OCI-LY7 (cell line): ENCODE measurements around the gene TMEM170B. TPM values are rescaled to one million over a fixed set of nuclear protein-coding genes. Genes with fewer than 3 reads are reported as not detected.

Experiments
- BruUV-seq: library from RNA; stranded (reverse); fragments of 400-500 nt; replicated peaks from 2 replicates; lab custom pipeline; 2021; lab: Mats Ljungman, UMichigan
- CTCF ChIA-PET: fragments of 300-600 bp; sonication (Branson Sonifier 250); formaldehyde crosslinking; loops from one replicate; lab custom pipeline; 2022; ENCODE audit warnings: antibody characterized with exemption; ENCODE audit not compliant: unreplicated experiment; lab: Charles Lee
- POLR2A ChIA-PET: fragments of 300-600 bp; sonication (Branson Sonifier 250); formaldehyde crosslinking; loops from one replicate; lab custom pipeline; 2022; ENCODE audit warnings: antibody characterized with exemption; lab: Charles Lee
- DNase-seq: peaks from one replicate; pipeline ENCODE4 v3.0.0-alpha.2; 2015; ENCODE audit warnings: low spot score
- H2AFZ ChIP-seq: fragments of 200-600 bp; sonication (generic), shearing (Covaris generic); 2 replicates; pipeline ENCODE4 v1.6.1; 2014; ENCODE audit warnings: mild to moderate bottlenecking, antibody characterized with exemption, low read length, moderate library complexity
- H3K27ac ChIP-seq: fragments of 200-600 bp; sonication (generic); 2 replicates; pipeline ENCODE4 v1.5.1; 2014; ENCODE audit warnings: mixed run types, low read depth, mild to moderate bottlenecking, moderate library complexity, low read length, inconsistent platforms; ENCODE audit not compliant: poor library complexity, severe bottlenecking
- H3K36me3 ChIP-seq: fragments of 200-600 bp; sonication (generic); 2 replicates; pipeline ENCODE4 v1.6.1; 2014; ENCODE audit warnings: mild to moderate bottlenecking, antibody characterized with exemption, low read length, moderate library complexity, mixed read lengths; ENCODE audit not compliant: insufficient read depth
- H3K4me1 ChIP-seq: fragments of 200-600 bp; sonication (generic); 2 replicates; pipeline ENCODE4 v1.5.1; 2014; ENCODE audit warnings: mild to moderate bottlenecking, low read length; ENCODE audit not compliant: insufficient read depth, poor library complexity, severe bottlenecking
- H3K4me2 ChIP-seq: fragments of 200-600 bp; sonication (generic); 2 replicates; pipeline ENCODE4 v1.6.1; 2014; ENCODE audit warnings: mild to moderate bottlenecking, low read length
- H3K4me3 ChIP-seq: fragments of 200-600 bp; sonication (generic); 2 replicates; pipeline ENCODE4 v1.5.1; 2014; ENCODE audit warnings: mild to moderate bottlenecking, low read depth, low read length; ENCODE audit not compliant: poor library complexity, severe bottlenecking
- H3K79me2 ChIP-seq: fragments of 200-600 bp; sonication (generic); 2 replicates; pipeline ENCODE4 v1.6.1; 2016; ENCODE audit warnings: low read depth, mild to moderate bottlenecking, low read length, moderate library complexity, mixed read lengths; ENCODE audit not compliant: insufficient read depth
- H3K9me2 ChIP-seq: fragments of 200-600 bp; sonication (generic); 2 replicates; pipeline ENCODE4 v1.6.1; 2016; ENCODE audit warnings: mild to moderate bottlenecking, low read length, mixed read lengths; ENCODE audit not compliant: insufficient read depth
- H3K9me3 ChIP-seq: fragments of 200-600 bp; sonication (generic); 2 replicates; pipeline ENCODE4 v1.6.1; 2014; ENCODE audit warnings: mild to moderate bottlenecking, mixed run types, low read length, mixed read lengths
- H4K20me1 ChIP-seq: fragments of 200-600 bp; sonication (generic); 2 replicates; pipeline ENCODE4 v1.6.1; 2014; ENCODE audit warnings: mild to moderate bottlenecking, antibody characterized with exemption, low read length, moderate library complexity, mixed read lengths; ENCODE audit not compliant: insufficient read depth
- EZH2phosphoT487 ChIP-seq: fragments of 200-600 bp; sonication (generic); IDR thresholded peaks from 2 replicates; pipeline ENCODE4 v1.6.1; 2018; ENCODE audit warnings: low read depth, borderline replicate concordance, mild to moderate bottlenecking, mixed run types, antibody characterized with exemption, low read length, moderate library complexity, mixed read lengths
- intact Hi-C: fragments of 100-400 bp; cut with micrococcal nuclease; formaldehyde crosslinking; loops from one replicate; pipeline ENCODE4 v1.10.0; 2022; ENCODE audit not compliant: unreplicated experiment
- total RNA-seq, 2 experiments: library from RNA; depleted of rRNA in 1 of 2; stranded (reverse); fragments of >200 nt in 1 of 2; shearing (Covaris generic) in 1 of 2; gene quantifications; 2 replicates each; pipeline ENCODE4 v1.2.3, GENCODE V29; 2014 to 2022
- TF ChIP-seq, protein P1 (sequence below): fragments of 200-600 bp; sonication (generic); conservative IDR thresholded peaks from 2 replicates; pipeline ENCODE4 v1.5.1; 2014; ENCODE audit warnings: mild to moderate bottlenecking, antibody characterized with exemption, low read length, moderate library complexity, mixed read lengths

Gene TMEM170B
- total RNA-seq, 2 experiments from 2014 or later, result 4.1 to 5.6 TPM

DNA sequence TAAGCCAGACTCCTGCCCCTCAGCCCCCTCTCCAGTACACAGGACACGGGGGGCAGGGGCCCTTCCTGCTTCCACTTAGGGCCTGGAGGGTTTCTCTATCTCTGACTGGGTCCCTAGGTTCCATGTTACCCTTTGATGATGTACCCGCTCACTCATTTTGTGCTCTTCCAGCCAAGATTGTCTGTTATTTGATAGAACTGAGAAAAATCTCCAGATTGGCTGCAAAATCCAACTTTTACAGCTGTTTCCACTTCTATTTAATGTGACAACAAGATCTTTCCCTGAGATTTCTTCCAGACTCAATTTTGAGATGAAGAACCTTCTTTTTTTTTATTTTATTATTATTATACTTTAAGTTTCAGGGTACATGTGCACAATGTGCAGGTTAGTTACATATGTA lies 85.7 kb downstream of the TMEM170B start:
- no peaks in the 10 kb centered on the region for H3K4me1 ChIP-seq
- H3K4me3 ChIP-seq, result no peak overlapping the region
- no peaks in the 10 kb centered on the region for H4K20me1 ChIP-seq
- intact Hi-C loops, result no loop called here
- no peaks in the 10 kb centered on the region for H3K9me2 ChIP-seq
- H3K36me3 ChIP-seq, result no peaks in the 10 kb centered on the region
- no peak overlapping the region for H3K4me2 ChIP-seq
- no peaks in the 10 kb centered on the region for H3K9me3 ChIP-seq
- no peak for DNase-seq
- ChIA-PET CTCF (no interaction called here), POLR2A (no interaction called here)
- TF ChIP-seq, protein P1, sequence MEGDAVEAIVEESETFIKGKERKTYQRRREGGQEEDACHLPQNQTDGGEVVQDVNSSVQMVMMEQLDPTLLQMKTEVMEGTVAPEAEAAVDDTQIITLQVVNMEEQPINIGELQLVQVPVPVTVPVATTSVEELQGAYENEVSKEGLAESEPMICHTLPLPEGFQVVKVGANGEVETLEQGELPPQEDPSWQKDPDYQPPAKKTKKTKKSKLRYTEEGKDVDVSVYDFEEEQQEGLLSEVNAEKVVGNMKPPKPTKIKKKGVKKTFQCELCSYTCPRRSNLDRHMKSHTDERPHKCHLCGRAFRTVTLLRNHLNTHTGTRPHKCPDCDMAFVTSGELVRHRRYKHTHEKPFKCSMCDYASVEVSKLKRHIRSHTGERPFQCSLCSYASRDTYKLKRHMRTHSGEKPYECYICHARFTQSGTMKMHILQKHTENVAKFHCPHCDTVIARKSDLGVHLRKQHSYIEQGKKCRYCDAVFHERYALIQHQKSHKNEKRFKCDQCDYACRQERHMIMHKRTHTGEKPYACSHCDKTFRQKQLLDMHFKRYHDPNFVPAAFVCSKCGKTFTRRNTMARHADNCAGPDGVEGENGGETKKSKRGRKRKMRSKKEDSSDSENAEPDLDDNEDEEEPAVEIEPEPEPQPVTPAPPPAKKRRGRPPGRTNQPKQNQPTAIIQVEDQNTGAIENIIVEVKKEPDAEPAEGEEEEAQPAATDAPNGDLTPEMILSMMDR, result no peak
- TF ChIP-seq EZH2phosphoT487, result no peak
- H3K79me2 ChIP-seq, result no peaks in the 10 kb centered on the region
- BruUV-seq, result no TSS peak
- H3K27ac ChIP-seq, result no peak overlapping the region
- no peak overlapping the region for H2AFZ ChIP-seq

DNA sequence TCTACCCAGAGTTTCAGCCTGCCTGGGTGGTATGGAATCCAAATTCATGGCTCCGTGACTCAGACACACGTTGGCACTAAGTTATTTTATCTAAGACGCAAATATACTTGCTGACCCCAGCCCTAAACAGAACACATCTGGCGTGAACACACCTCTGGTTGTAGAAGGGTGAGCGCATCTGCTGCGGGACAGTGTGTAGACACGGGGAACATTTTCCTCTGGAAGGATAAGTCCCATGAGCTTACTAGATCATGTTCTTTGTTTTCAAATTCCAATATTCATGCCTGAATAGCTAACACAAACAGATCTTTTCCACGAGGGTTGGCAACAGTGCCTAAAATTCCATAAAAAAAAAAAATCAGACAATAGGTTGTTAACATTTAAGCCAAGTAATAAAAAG lies 87.8 kb downstream of the TMEM170B start:
- ChIA-PET POLR2A (interaction anchor here (0.7 to 1.0 kb wide), 2 partner anchors 13 to 31 kb away, joined by 3 read pairs; no protein-coding TSS in a partner anchor), CTCF (no interaction called here)
- H4K20me1 ChIP-seq, result no peaks in the 10 kb centered on the region
- no peaks in the 10 kb centered on the region for H3K4me1 ChIP-seq
- TF ChIP-seq, protein P1, result no peak
- no peak for TF ChIP-seq EZH2phosphoT487
- H3K27ac ChIP-seq, result no peak overlapping the region
- no peaks in the 10 kb centered on the region for H3K79me2 ChIP-seq
- H3K4me3 ChIP-seq, result no peak overlapping the region
- H3K9me3 ChIP-seq, result no peaks in the 10 kb centered on the region
- DNase-seq, result no peak
- no peak overlapping the region for H3K4me2 ChIP-seq
- no peaks in the 10 kb centered on the region for H3K36me3 ChIP-seq
- H2AFZ ChIP-seq, result no peak overlapping the region
- H3K9me2 ChIP-seq, result no peaks in the 10 kb centered on the region
- BruUV-seq, result no TSS peak
- intact Hi-C loops, result no loop called here

DNA sequence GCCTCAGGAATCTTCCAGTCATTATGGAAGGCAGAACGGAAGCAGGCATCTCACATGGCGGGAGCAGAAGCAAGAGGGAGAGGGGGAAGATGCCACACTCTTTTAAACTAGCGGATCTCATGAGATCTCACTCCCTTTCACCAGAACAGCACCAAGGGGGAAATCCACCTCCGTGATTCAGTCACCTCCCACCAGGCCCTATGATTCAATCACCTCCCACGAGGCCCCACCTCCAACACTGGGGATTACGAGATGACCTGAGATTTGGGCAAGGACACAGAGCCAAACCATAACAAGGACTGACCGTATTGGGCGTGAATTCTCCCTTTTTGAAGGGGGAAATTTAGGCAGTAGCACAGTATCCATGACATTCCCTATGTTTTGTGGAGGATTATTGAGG lies 88.8 kb downstream of the TMEM170B start:
- intact Hi-C loops, result no loop called here
- Histone ChIP-seq H3K9me2 (no peaks in the 10 kb centered on the region), H3K79me2 (no peaks in the 10 kb centered on the region), H3K4me3 (no peak overlapping the region), H3K4me1 (no peaks in the 10 kb centered on the region), H3K36me3 (no peaks in the 10 kb centered on the region), H3K27ac (no peak overlapping the region), H3K4me2 (no peak overlapping the region), H2AFZ (no peak overlapping the region), H4K20me1 (no peaks in the 10 kb centered on the region), H3K9me3 (no peaks in the 10 kb centered on the region)
- TF ChIP-seq, protein P1, result no peak
- no peak for TF ChIP-seq EZH2phosphoT487
- ChIA-PET CTCF (no interaction called here), POLR2A (no interaction called here)
- DNase-seq, result no peak
- BruUV-seq, result no TSS peak
